H1 (cell line): Measurements from ENCODE around the gene GPR17. TPM values are rescaled to one million over a fixed set of nuclear protein-coding genes. Genes with fewer than 3 reads are reported as not detected.

Experiments
- CTCF ChIA-PET: fragments of 300-600 bp; sonication (Branson Sonifier 250); formaldehyde crosslinking; loops from one replicate; lab custom pipeline; 2021; ENCODE audit not compliant: partially characterized antibody; lab: Charles Lee
- POLR2A ChIA-PET: fragments of 300-600 bp; sonication (Branson Sonifier 250); formaldehyde crosslinking; loops from one replicate; lab custom pipeline; 2021; ENCODE audit warnings: inconsistent platforms; ENCODE audit not compliant: partially characterized antibody; lab: Charles Lee
- DNase-seq, 2 experiments: peaks; one replicate each; pipeline versions ENCODE4 v3.0.0 to v3.0.0-alpha.2; 2010 to 2022; ENCODE audit warnings: low spot score in 2 of 2, low read depth in 1 of 2, mixed read lengths in 1 of 2
- FAIRE-seq: peaks from 2 replicates; lab custom pipeline; 2011; peaks lifted over from hg19 to GRCh38; lab: Jason Lieb, UNC
- H2AFZ ChIP-seq: 2 replicates; pipeline ENCODE4 v1.8.1; 2012; ENCODE audit warnings: low read length, inconsistent platforms
- H2AK5ac ChIP-seq: 2 replicates; pipeline ENCODE4 v1.6.1; 2013; ENCODE audit warnings: low read depth, low read length
- H2BK120ac ChIP-seq: replicated peaks from 2 replicates; pipeline ENCODE3; 2013; ENCODE audit warnings: low read depth, low read length, inconsistent platforms
- H2BK12ac ChIP-seq: 2 replicates; pipeline ENCODE4 v1.6.1; 2013; ENCODE audit warnings: low read depth, low read length
- H2BK15ac ChIP-seq: 2 replicates; pipeline ENCODE4 v1.6.1; 2013; ENCODE audit warnings: low read length
- H2BK20ac ChIP-seq: 2 replicates; pipeline ENCODE4 v1.6.1; 2013; ENCODE audit warnings: low read length
- H2BK5ac ChIP-seq: 2 replicates; pipeline ENCODE4 v1.6.1; 2013; ENCODE audit warnings: low read depth, low read length
- H3K14ac ChIP-seq: 2 replicates; pipeline ENCODE4 v1.6.1; 2013; ENCODE audit warnings: inconsistent platforms; ENCODE audit not compliant: insufficient read length
- H3K18ac ChIP-seq: 2 replicates; pipeline ENCODE4 v1.6.1; 2013; ENCODE audit warnings: low read length; ENCODE audit errors: extremely low read depth
- H3K23ac ChIP-seq: 2 replicates; pipeline ENCODE4 v1.6.1; 2013; ENCODE audit warnings: inconsistent platforms; ENCODE audit not compliant: insufficient read length
- H3K23me2 ChIP-seq: 2 replicates; pipeline ENCODE4 v1.6.1; 2013; ENCODE audit warnings: low read depth, low read length
- H3K27ac ChIP-seq: 2 replicates; pipeline ENCODE4 v1.6.1; 2011; ENCODE audit warnings: low read depth, low read length, inconsistent platforms
- H3K27me3 ChIP-seq, 4 experiments: replicated peaks in 1 of 4; 1 replicate in 1 of 4; 2 replicates in 3 of 4; pipeline versions ENCODE4 v1.6.1 to v1.8.1; 2011 to 2013; ENCODE audit warnings: low read length in 3 of 4, mild to moderate bottlenecking in 3 of 4, inconsistent platforms in 2 of 4, mixed read lengths in 2 of 4, moderate library complexity in 1 of 4; ENCODE audit not compliant: control insufficient read depth in 3 of 4, insufficient read depth in 3 of 4; ENCODE audit errors: extremely low read depth in 1 of 4
- H3K36me3 ChIP-seq, 4 experiments: 2 replicates each; pipeline versions ENCODE4 v1.6.1 to v1.8.1; 2011 to 2013; ENCODE audit warnings: mild to moderate bottlenecking in 4 of 4, low read length in 3 of 4, moderate library complexity in 2 of 4, control low read depth in 1 of 4, inconsistent platforms in 1 of 4; ENCODE audit not compliant: insufficient read depth in 4 of 4, control insufficient read depth in 2 of 4
- H3K4ac ChIP-seq: replicated peaks from 2 replicates; pipeline ENCODE3; 2013; ENCODE audit warnings: low read length, low read depth, mixed read lengths, inconsistent platforms; ENCODE audit not compliant: insufficient read length
- H3K4me1 ChIP-seq, 4 experiments: replicated peaks in 1 of 4; 1 replicate in 1 of 4; 2 replicates in 3 of 4; pipeline versions ENCODE4 v1.6.1 to v1.8.1; 2011 to 2013; ENCODE audit warnings: low read length in 3 of 4, inconsistent platforms in 2 of 4, mixed read lengths in 1 of 4; ENCODE audit not compliant: insufficient read depth in 4 of 4, control insufficient read depth in 3 of 4
- H3K4me2 ChIP-seq, 2 experiments: 2 replicates each; pipeline versions ENCODE4 v1.6.1 to v1.8.1; 2011 to 2013; ENCODE audit warnings: low read depth in 2 of 2, low read length in 2 of 2, control low read depth in 1 of 2, inconsistent platforms in 1 of 2, mild to moderate bottlenecking in 1 of 2; ENCODE audit not compliant: insufficient read depth in 1 of 2
- H3K4me3 ChIP-seq, 4 experiments: fragments of 200-600, 300-600 bp in 1 of 4; sonication (generic), shearing (Covaris generic), sonication (Bioruptor Twin) in 1 of 4; 2 replicates each; pipeline versions ENCODE4 v1.5.1 to v1.8.1; 2011 to 2016; ENCODE audit warnings: low read length in 4 of 4, low read depth in 3 of 4, control low read depth in 2 of 4, inconsistent platforms in 2 of 4, mild to moderate bottlenecking in 2 of 4, mixed read lengths in 1 of 4, moderate library complexity in 1 of 4; ENCODE audit not compliant: insufficient read depth in 2 of 4; ENCODE audit errors: extremely low read depth in 1 of 4
- H3K56ac ChIP-seq: replicated peaks from 2 replicates; pipeline ENCODE3; 2013; ENCODE audit warnings: low read depth, mild to moderate bottlenecking, mixed read lengths, low read length, inconsistent platforms; ENCODE audit not compliant: insufficient read length
- H3K79me1 ChIP-seq: 2 replicates; pipeline ENCODE4 v1.6.1; 2013; ENCODE audit warnings: low read depth, low read length, control low read depth
- H3K79me2 ChIP-seq, 2 experiments: 2 replicates each; pipeline versions ENCODE4 v1.6.1 to v1.8.1; 2012 to 2013; ENCODE audit warnings: low read length in 2 of 2, mild to moderate bottlenecking in 2 of 2, inconsistent platforms in 1 of 2; ENCODE audit not compliant: insufficient read depth in 2 of 2, control insufficient read depth in 1 of 2
- H3K9ac ChIP-seq, 4 experiments: replicated peaks in 1 of 4; 1 replicate in 1 of 4; 2 replicates in 3 of 4; pipeline versions ENCODE4 v1.6.1 to v1.8.1; 2011 to 2013; ENCODE audit warnings: low read depth in 3 of 4, low read length in 3 of 4, control low read depth in 2 of 4, mild to moderate bottlenecking in 2 of 4, moderate library complexity in 2 of 4, inconsistent platforms in 1 of 4; ENCODE audit errors: extremely low read depth in 1 of 4
- H3K9me3 ChIP-seq, 2 experiments: 2 replicates each; pipeline versions ENCODE4 v1.6.1 to v1.8.1; 2012 to 2013; ENCODE audit warnings: mild to moderate bottlenecking in 2 of 2, moderate library complexity in 2 of 2, control low read depth in 1 of 2, inconsistent platforms in 1 of 2, low read depth in 1 of 2, low read length in 1 of 2, mixed read lengths in 1 of 2; ENCODE audit not compliant: insufficient read depth in 2 of 2
- H4K20me1 ChIP-seq, 2 experiments: replicated peaks in 1 of 2; 2 replicates each; pipeline versions ENCODE3 to v1.8.1; 2011 to 2013; ENCODE audit warnings: inconsistent platforms in 2 of 2, low read length in 2 of 2, mild to moderate bottlenecking in 1 of 2; ENCODE audit not compliant: insufficient read depth in 2 of 2, control insufficient read depth in 1 of 2
- H4K5ac ChIP-seq: 2 replicates; pipeline ENCODE4 v1.6.1; 2013; ENCODE audit warnings: low read length, low read depth, mixed read lengths, inconsistent platforms; ENCODE audit not compliant: insufficient read length
- H4K8ac ChIP-seq: 2 replicates; pipeline ENCODE4 v1.8.0; 2013; ENCODE audit warnings: mild to moderate bottlenecking, moderate library complexity, low read length, inconsistent platforms; ENCODE audit not compliant: insufficient read depth; ENCODE audit errors: extremely low read depth
- H4K91ac ChIP-seq: replicated peaks from 2 replicates; pipeline ENCODE3; 2013; ENCODE audit warnings: low read length, mixed read lengths, inconsistent platforms; ENCODE audit not compliant: insufficient read length
- CBX8 ChIP-seq: fragments of 300-800, 300-1000 bp; sonication (generic); IDR thresholded peaks from 2 replicates; pipeline ENCODE4 v1.7.1; 2016; ENCODE audit warnings: low read depth, low read length, borderline replicate concordance
- GTF2F1 ChIP-seq: IDR thresholded peaks from 2 replicates; pipeline ENCODE4 v1.6.1; 2012; ENCODE audit warnings: low read depth, low read length, improper control_type of control experiment, borderline replicate concordance
- POU5F1 ChIP-seq: IDR thresholded peaks from 2 replicates; pipeline ENCODE4 v1.6.1; 2011; ENCODE audit warnings: low read depth, mild to moderate bottlenecking, low read length, moderate library complexity
- SP2 ChIP-seq: IDR thresholded peaks from 2 replicates; pipeline ENCODE4 v1.6.1; 2012; ENCODE audit warnings: mild to moderate bottlenecking, low read length, inconsistent platforms
- TAF7 ChIP-seq: optimal IDR thresholded peaks from 2 replicates; pipeline ENCODE3; 2011; ENCODE audit warnings: low read depth, mild to moderate bottlenecking, inconsistent platforms, low read length, moderate library complexity, borderline replicate concordance
- ZNF274 ChIP-seq: IDR thresholded peaks from 2 replicates; pipeline ENCODE4 v1.7.0; 2012; ENCODE audit warnings: low read length, borderline replicate concordance; ENCODE audit errors: extremely low read depth
- WGBS, 2 experiments: shearing (Covaris generic) in 1 of 2; methylation state at CpG; one replicate each; pipeline versions ENCODE4 v1.1.6 to v1.1.7; 2013 to 2015; ENCODE audit warnings: low lambda C conversion rate in 2 of 2, mixed read lengths in 2 of 2, inconsistent platforms in 1 of 2, low coverage in 1 of 2, missing lambda C conversion rate in 1 of 2; ENCODE audit not compliant: insufficient replicate concordance in 2 of 2, insufficient coverage in 1 of 2, insufficient read length in 1 of 2; ENCODE audit errors: extremely low coverage in 1 of 2, missing lambda C conversion rate in 1 of 2; 5-methylcytosine and 5-hydroxymethylcytosine counted together
- polyA plus RNA-seq, 7 experiments: library from polyadenylated mRNA; depleted of rRNA in 3 of 7; stranded (reverse) in 5 of 7; unstranded in 2 of 7; fragments of >200 nt in 5 of 7; fragments of 200-250 nt in 2 of 7; gene quantifications; 1 replicate in 5 of 7; 2 replicates in 1 of 7; 4 replicates in 1 of 7; pipeline versions ENCODE4 v1.2.1 to v1.2.3, GENCODE V29; 2011 to 2013; ENCODE audit warnings: missing spikeins in 2 of 7, mixed read lengths in 2 of 7
- total RNA-seq: library from RNA; stranded (reverse); fragmentation: NEBNext Ultra II Directional; extraction: Animal tissue kit (Norgen Biotek cat#: 25700); gene quantifications from 2 replicates; pipeline ENCODE4 v1.2.1, GENCODE V29; 2021
- TF ChIP-seq, protein P1 (sequence below): IDR thresholded peaks from 2 replicates; pipeline ENCODE4 v1.6.1; 2012; ENCODE audit warnings: inconsistent platforms
- TF ChIP-seq, protein P2 (sequence below): IDR thresholded peaks from 2 replicates; pipeline ENCODE4 v1.6.1; 2012; ENCODE audit warnings: inconsistent platforms
- TF ChIP-seq, protein P3 (sequence below), 3 experiments: IDR thresholded peaks; 1 replicate in 2 of 3; 2 replicates in 1 of 3; pipeline versions ENCODE4 v1.5.1 to v1.6.1; 2011; ENCODE audit warnings: low read length in 3 of 3, mild to moderate bottlenecking in 3 of 3, inconsistent platforms in 2 of 3, low read depth in 1 of 3, moderate library complexity in 1 of 3; ENCODE audit not compliant: insufficient read depth in 1 of 3; ENCODE audit errors: control extremely low read depth in 1 of 3

The GPR17 gene
- total and polyA plus RNA-seq, 2 of the 8 experiments (the other 6 are each of a cell fraction or from before 2014, with no cell fraction given): 0.03 TPM; not detected in 1

- H4K91ac ChIP-seq: no peak overlapping the region
- no peaks in the 10 kb centered on the region for H3K79me1 ChIP-seq
- peaks cover 0 to 3% (median 0%) of the 10 kb centered on the region in 4 experiments; a peak in 4 of 7 replicates for H3K4me1 ChIP-seq
- no peak overlapping the region for H2AK5ac ChIP-seq
- no peak overlapping the region for H2BK20ac ChIP-seq
- ChIA-PET CTCF (interaction anchor here (0.7 to 4.1 kb wide), 7 partner anchors 11 to 72 kb away, joined by 3 to 15 read pairs (median 4); no protein-coding TSS in a partner anchor), POLR2A (interaction anchor here (1.1 to 3.8 kb wide), 2 partner anchors 12 to 148 kb away, joined by 3 to 21 read pairs; partner anchors contain the start of genes LIMS2 and WDR33)
- no peak overlapping the region for H2BK5ac ChIP-seq
- peaks cover 9 to 33% (median 25%) of the 10 kb centered on the region in 4 experiments for H3K27me3 ChIP-seq
- no peaks in the 10 kb centered on the region for H4K20me1 ChIP-seq
- no peak overlapping the region for H3K27ac ChIP-seq
- no peak overlapping the region for H2AFZ ChIP-seq
- no peak overlapping the region for H3K23ac ChIP-seq
- H3K14ac ChIP-seq: no peak overlapping the region
- no peak overlapping the region for H2BK12ac ChIP-seq
- no peak overlapping the region for H2BK120ac ChIP-seq
- WGBS, 2 experiments: 83% methylated on average over 6 of the region's 9 CpGs; no CpG with 5 or more reads in 1 of the 2 experiments
- no peaks in the 10 kb centered on the region for H3K79me2 ChIP-seq
- no peak overlapping the region for H4K5ac ChIP-seq
- no peaks in the 10 kb centered on the region for H3K9me3 ChIP-seq
- H3K4me3 ChIP-seq: no peak overlapping the region
- no peak for DNase-seq
- H3K23me2 ChIP-seq: peaks cover 3% of the 10 kb centered on the region; the same call in 1 of the 2 replicates
- no peak overlapping the region for H3K4ac ChIP-seq
- H3K9ac ChIP-seq: no peak overlapping the region
- no peak for FAIRE-seq
- no peaks in the 10 kb centered on the region for H3K36me3 ChIP-seq
- no peak overlapping the region for H2BK15ac ChIP-seq
- no peak overlapping the region for H3K18ac ChIP-seq
- no peak overlapping the region for H3K4me2 ChIP-seq
- no peak overlapping the region for H3K56ac ChIP-seq
- no peak overlapping the region for H4K8ac ChIP-seq
- no peak for TF ChIP-seq GTF2F1
- TF ChIP-seq ZNF274: no peak
- no peak for TF ChIP-seq POU5F1
- TF ChIP-seq, protein P1, sequence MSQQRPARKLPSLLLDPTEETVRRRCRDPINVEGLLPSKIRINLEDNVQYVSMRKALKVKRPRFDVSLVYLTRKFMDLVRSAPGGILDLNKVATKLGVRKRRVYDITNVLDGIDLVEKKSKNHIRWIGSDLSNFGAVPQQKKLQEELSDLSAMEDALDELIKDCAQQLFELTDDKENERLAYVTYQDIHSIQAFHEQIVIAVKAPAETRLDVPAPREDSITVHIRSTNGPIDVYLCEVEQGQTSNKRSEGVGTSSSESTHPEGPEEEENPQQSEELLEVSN: no peak
- TF ChIP-seq, protein P2, sequence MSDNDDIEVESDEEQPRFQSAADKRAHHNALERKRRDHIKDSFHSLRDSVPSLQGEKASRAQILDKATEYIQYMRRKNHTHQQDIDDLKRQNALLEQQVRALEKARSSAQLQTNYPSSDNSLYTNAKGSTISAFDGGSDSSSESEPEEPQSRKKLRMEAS: no peak
- TF ChIP-seq SP2: no peak
- no peak for TF ChIP-seq CBX8
- TF ChIP-seq TAF7: no peak
- TF ChIP-seq, protein P3, sequence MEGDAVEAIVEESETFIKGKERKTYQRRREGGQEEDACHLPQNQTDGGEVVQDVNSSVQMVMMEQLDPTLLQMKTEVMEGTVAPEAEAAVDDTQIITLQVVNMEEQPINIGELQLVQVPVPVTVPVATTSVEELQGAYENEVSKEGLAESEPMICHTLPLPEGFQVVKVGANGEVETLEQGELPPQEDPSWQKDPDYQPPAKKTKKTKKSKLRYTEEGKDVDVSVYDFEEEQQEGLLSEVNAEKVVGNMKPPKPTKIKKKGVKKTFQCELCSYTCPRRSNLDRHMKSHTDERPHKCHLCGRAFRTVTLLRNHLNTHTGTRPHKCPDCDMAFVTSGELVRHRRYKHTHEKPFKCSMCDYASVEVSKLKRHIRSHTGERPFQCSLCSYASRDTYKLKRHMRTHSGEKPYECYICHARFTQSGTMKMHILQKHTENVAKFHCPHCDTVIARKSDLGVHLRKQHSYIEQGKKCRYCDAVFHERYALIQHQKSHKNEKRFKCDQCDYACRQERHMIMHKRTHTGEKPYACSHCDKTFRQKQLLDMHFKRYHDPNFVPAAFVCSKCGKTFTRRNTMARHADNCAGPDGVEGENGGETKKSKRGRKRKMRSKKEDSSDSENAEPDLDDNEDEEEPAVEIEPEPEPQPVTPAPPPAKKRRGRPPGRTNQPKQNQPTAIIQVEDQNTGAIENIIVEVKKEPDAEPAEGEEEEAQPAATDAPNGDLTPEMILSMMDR (IDR thresholded peaks at IDR 0.05; ENCODE audit: control extremely low read depth in 1 of 3, insufficient read depth in 1 of 3, low read depth in 1 of 3, low read length in 3 of 3): no peak
Measured at GRCh38 chr2:127662937-127663565, 17.1 kb downstream of the GPR17 start.
